ENCODE measurements around the gene HOXB7.

DNA sequence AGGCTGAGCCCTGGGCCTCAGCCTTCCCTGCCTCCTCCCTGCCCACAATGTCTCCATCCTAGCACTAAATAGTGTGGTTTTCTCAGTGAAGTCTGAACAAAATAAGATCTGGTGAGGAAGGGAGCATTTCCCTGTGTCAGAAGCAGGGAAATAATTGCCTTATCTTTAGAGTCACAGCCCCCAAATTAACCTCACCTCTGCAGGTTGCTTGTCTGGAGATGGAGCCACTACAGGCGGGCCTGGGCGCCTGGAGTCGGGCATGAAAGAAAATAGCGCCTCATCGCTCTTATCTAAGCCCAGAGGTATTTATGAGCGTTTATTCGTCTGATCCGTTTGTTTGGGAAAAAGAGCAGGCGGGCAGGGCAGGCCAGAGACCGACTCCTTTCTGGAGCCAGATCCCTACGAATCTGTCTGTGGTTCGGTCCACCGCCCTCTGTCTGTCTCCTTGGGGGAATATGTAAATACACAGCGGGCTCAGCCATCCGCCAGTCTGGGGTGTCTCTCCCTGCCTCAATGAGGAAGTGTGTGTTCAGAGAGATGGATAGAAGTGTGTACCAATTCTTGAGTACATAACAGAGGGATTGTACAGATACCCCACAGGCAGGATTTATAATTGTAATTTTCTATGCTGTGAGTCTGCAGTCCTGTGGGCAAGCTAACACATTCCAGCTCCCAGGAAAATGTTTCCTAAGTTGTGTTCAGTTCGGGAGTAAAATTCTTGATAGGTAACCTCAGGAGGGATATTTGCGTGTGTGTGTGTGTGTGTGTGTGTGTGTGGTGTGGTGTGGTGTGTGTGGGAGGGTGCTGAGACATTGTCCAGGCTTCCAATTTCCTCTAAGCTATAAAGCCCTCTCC, 10.3 kb downstream of the HOXB7 start:
- TF ChIP-seq SP4 (CRISPR knock-in tag; IDR thresholded peaks at IDR 0.05) (no peak), CTCF (CRISPR knock-in tag; IDR thresholded peaks at IDR 0.05) (no peak), ZNF782 (CRISPR knock-in tag; IDR thresholded peaks at IDR 0.05; ENCODE audit: borderline replicate concordance) (no peak), ZNF136 (CRISPR knock-in tag; IDR thresholded peaks at IDR 0.05; ENCODE audit: low read depth) (no peak), POLR2AphosphoS5 (IDR thresholded peaks at IDR 0.05; ENCODE audit: low read depth, low read length) (no peak), FOXK2 (IDR thresholded peaks at IDR 0.05) (no peak)
- TF ChIP-seq, protein P1, sequence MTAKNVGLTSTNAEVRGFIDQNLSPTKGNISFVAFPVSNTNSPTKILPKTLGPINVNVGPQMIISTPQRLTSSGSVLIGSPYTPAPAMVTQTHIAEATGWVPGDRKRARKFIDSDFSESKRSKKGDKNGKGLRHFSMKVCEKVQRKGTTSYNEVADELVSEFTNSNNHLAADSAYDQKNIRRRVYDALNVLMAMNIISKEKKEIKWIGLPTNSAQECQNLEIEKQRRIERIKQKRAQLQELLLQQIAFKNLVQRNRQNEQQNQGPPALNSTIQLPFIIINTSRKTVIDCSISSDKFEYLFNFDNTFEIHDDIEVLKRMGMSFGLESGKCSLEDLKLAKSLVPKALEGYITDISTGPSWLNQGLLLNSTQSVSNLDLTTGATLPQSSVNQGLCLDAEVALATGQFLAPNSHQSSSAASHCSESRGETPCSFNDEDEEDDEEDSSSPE (CRISPR knock-in tag; IDR thresholded peaks at IDR 0.05): no peak

Data from HepG2 (cell line).